ENCODE data around the gene ABCB6.
A peak's percentile ranks its signal among the peaks of the same experiment; 100 is the strongest.

The ABCB6 gene

GRCh38 chr2:219246559-219246958, 27.8 kb upstream of the ABCB6 start:
- Histone ChIP-seq H3K36me3 (ENCODE audit: insufficient read depth, low read length) (peaks cover 6% of the 10 kb centered on the region), H3K27ac (ENCODE audit: low read length) (peak overlapping the region; percentile 77)

GRCh38 chr2:219245899-219246230, 27.1 kb upstream of the ABCB6 start:
- no peak for DNase-seq
- peak overlapping the region; percentile 93 for H3K27ac ChIP-seq (ENCODE audit: low read length)
- H3K4me1 ChIP-seq (ENCODE audit: insufficient read depth, low read length): peaks cover 53% of the 10 kb centered on the region

More at GRCh38 chr2:219246559-219246958, 27.8 kb upstream of the ABCB6 start:
- TF ChIP-seq CTCF (IDR thresholded peaks at IDR 0.05; ENCODE audit: borderline replicate concordance, extremely low read depth, low read length, poor library complexity, severe bottlenecking) (no peak), EZH2 (IDR thresholded peaks at IDR 0.05; ENCODE audit: borderline replicate concordance, low read depth, low read length, severe bottlenecking) (no peak)
- no peaks in the 10 kb centered on the region for H3K9me3 ChIP-seq (ENCODE audit: insufficient read depth, low read length, severe bottlenecking)
- peaks cover 14% of the 10 kb centered on the region for H3K79me2 ChIP-seq (ENCODE audit: insufficient read depth, low read length)
- peak overlapping the region in 1 of 2 experiments; percentile 87; a peak in 2 of 4 replicates for H3K4me3 ChIP-seq (ENCODE audit: low read depth in 1 of 2, low read length in 2 of 2)
- H3K9ac ChIP-seq (ENCODE audit: low read depth, low read length): 0 out of 2 replicates have a peak overlapping the region, but pooled peaks have one; percentile 90
- ATAC-seq (ENCODE audit: insufficient read depth, low read depth): no peak
- peaks cover 30% of the 10 kb centered on the region for H4K20me1 ChIP-seq (ENCODE audit: insufficient read depth, low read length)
- peaks cover 53% of the 10 kb centered on the region for H3K4me1 ChIP-seq (ENCODE audit: insufficient read depth, low read length)
- no peak overlapping the region for H2AFZ ChIP-seq (ENCODE audit: low read depth, low read length)
- H3K27me3 ChIP-seq (ENCODE audit: insufficient read depth, low read length, poor library complexity): peaks cover under 1% of the 10 kb centered on the region
- peak overlapping the region; percentile 84 for H3K4me2 ChIP-seq (ENCODE audit: insufficient read depth, low read length)
- DNase-seq: no peak

GRCh38 chr2:219245148-219245898, 26.6 kb upstream of the ABCB6 start, which contains the start of the genes GLB1L and STK16:
GLB1L (minus strand) TSS chr2:219245444; CDS start chr2:219243573, 1,871 bp downstream.
STK16 (plus strand) TSS chr2:219245479; CDS start chr2:219246000, 521 bp downstream.
- peaks cover 53% of the 10 kb centered on the region for H3K4me1 ChIP-seq (ENCODE audit: insufficient read depth, low read length)
- H3K4me2 ChIP-seq (ENCODE audit: insufficient read depth, low read length): peak within 1 kb of the TSS; percentile 84
- H3K27me3 ChIP-seq (ENCODE audit: insufficient read depth, low read length, poor library complexity): no peaks in the 10 kb centered on the region
- H3K9ac ChIP-seq (ENCODE audit: low read depth, low read length): peak within 1 kb of the TSS; percentile 90
- peaks cover 6% of the 10 kb centered on the region for H3K36me3 ChIP-seq (ENCODE audit: insufficient read depth, low read length)
- peak within 1 kb of the TSS; percentile 94 for H2AFZ ChIP-seq (ENCODE audit: low read depth, low read length)
- TF ChIP-seq EZH2 (IDR thresholded peaks at IDR 0.05; ENCODE audit: borderline replicate concordance, low read depth, low read length, severe bottlenecking) (no peak), CTCF (IDR thresholded peaks at IDR 0.05; ENCODE audit: borderline replicate concordance, extremely low read depth, low read length, poor library complexity, severe bottlenecking) (no peak)
- peak within 1 kb of the TSS; percentile 93 for H3K27ac ChIP-seq (ENCODE audit: low read length)
- DNase-seq: peak; percentile 87
- peak; percentile 75 for ATAC-seq (ENCODE audit: insufficient read depth, low read depth)
- H4K20me1 ChIP-seq (ENCODE audit: insufficient read depth, low read length): peaks cover 30% of the 10 kb centered on the region
- peak within 1 kb of the TSS; percentile 87 for H3K4me3 ChIP-seq (ENCODE audit: low read depth in 1 of 2, low read length in 2 of 2)
- H3K9me3 ChIP-seq (ENCODE audit: insufficient read depth, low read length, severe bottlenecking): no peaks in the 10 kb centered on the region
- peaks cover 14% of the 10 kb centered on the region for H3K79me2 ChIP-seq (ENCODE audit: insufficient read depth, low read length)

More at GRCh38 chr2:219245899-219246230, 27.1 kb upstream of the ABCB6 start:
- H3K36me3 ChIP-seq (ENCODE audit: insufficient read depth, low read length): peaks cover 6% of the 10 kb centered on the region
- peaks cover 14% of the 10 kb centered on the region for H3K79me2 ChIP-seq (ENCODE audit: insufficient read depth, low read length)
- ATAC-seq (ENCODE audit: insufficient read depth, low read depth): no peak
- peaks cover 30% of the 10 kb centered on the region for H4K20me1 ChIP-seq (ENCODE audit: insufficient read depth, low read length)
- no peaks in the 10 kb centered on the region for H3K27me3 ChIP-seq (ENCODE audit: insufficient read depth, low read length, poor library complexity)
- TF ChIP-seq CTCF (IDR thresholded peaks at IDR 0.05; ENCODE audit: borderline replicate concordance, extremely low read depth, low read length, poor library complexity, severe bottlenecking) (no peak), EZH2 (IDR thresholded peaks at IDR 0.05; ENCODE audit: borderline replicate concordance, low read depth, low read length, severe bottlenecking) (no peak)
- H3K9ac ChIP-seq (ENCODE audit: low read depth, low read length): peak overlapping the region; percentile 90
- peak overlapping the region; percentile 94 for H2AFZ ChIP-seq (ENCODE audit: low read depth, low read length)
- H3K4me2 ChIP-seq (ENCODE audit: insufficient read depth, low read length): peak overlapping the region; percentile 84
- H3K4me3 ChIP-seq (ENCODE audit: low read depth in 1 of 2, low read length in 2 of 2): peak overlapping the region; percentile 87
- no peaks in the 10 kb centered on the region for H3K9me3 ChIP-seq (ENCODE audit: insufficient read depth, low read length, severe bottlenecking)

Data from DND-41 (cell line).